ENCODE results near the gene TPK1. TPM values are rescaled to one million over a fixed set of nuclear protein-coding genes. Genes with fewer than 3 reads are reported as not detected.

TPK1 gene
- total and polyA plus RNA-seq, 2 of the 4 experiments (the other 2 are of a cell fraction) = 0.38 to 1.8 TPM

- Histone ChIP-seq H3K4me2 (ENCODE audit: low read depth, low read length) (no peak overlapping the region), H2AK5ac (ENCODE audit: low read depth, low read length) (no peak overlapping the region), H3K79me1 (ENCODE audit: low read depth in 1 of 2, low read length in 2 of 2) (no peaks in the 10 kb centered on the region), H4K91ac (ENCODE audit: insufficient read depth, low read depth, low read length) (no peak overlapping the region), H3K23ac (ENCODE audit: low read depth, low read length) (no peak overlapping the region), H2AFZ (replicated peaks; ENCODE audit: low read length, poor library complexity) (no peak overlapping the region), H2BK5ac (ENCODE audit: low read depth, low read length, poor library complexity, severe bottlenecking) (no peak overlapping the region), H3K9ac (ENCODE audit: low read depth, low read length) (no peak overlapping the region), H3K56ac (ENCODE audit: extremely low read depth, insufficient read depth, low read length) (no peak overlapping the region), H3K27me3 (ENCODE audit: control insufficient read depth, insufficient read depth, low read length) (no peaks in the 10 kb centered on the region), H2BK20ac (ENCODE audit: low read depth, low read length) (no peak overlapping the region), H3K9me3 (ENCODE audit: control insufficient read depth, insufficient read depth, low read length) (no peaks in the 10 kb centered on the region), H3K4me3 (ENCODE audit: insufficient read depth, low read depth, low read length) (no peak overlapping the region), H3K4me1 (ENCODE audit: control insufficient read depth, insufficient read depth, low read length) (no peaks in the 10 kb centered on the region), H3K18ac (ENCODE audit: low read depth, low read length) (no peak overlapping the region), H2BK120ac (ENCODE audit: low read depth, low read length) (no peak overlapping the region), H3K4ac (ENCODE audit: low read depth, low read length) (no peak overlapping the region), H4K8ac (ENCODE audit: low read depth in 2 of 2, low read length in 2 of 2) (no peak overlapping the region), H4K20me1 (ENCODE audit: insufficient read depth, low read length) (no peaks in the 10 kb centered on the region), H3K36me3 (ENCODE audit: control insufficient read depth, insufficient read depth, low read length) (no peaks in the 10 kb centered on the region), H3K27ac (ENCODE audit: insufficient read depth, low read length) (no peak overlapping the region), H3K14ac (replicated peaks; ENCODE audit: low read depth, low read length) (no peak overlapping the region), H3K9me1 (ENCODE audit: insufficient read depth, low read length) (no peaks in the 10 kb centered on the region), H2AK9ac (replicated peaks; ENCODE audit: low read depth, low read length, poor library complexity) (no peak overlapping the region), H2BK15ac (ENCODE audit: low read depth, low read length) (no peak overlapping the region), H4K5ac (ENCODE audit: low read depth, low read length) (no peak overlapping the region)
- dilution Hi-C loops (cut with HindIII; ENCODE audit: low sequenced_read_pairs, unreplicated experiment) = no loop called here
- intact Hi-C loops (cut with micrococcal nuclease) = no loop called here
- no peak for TF ChIP-seq RFX5 (IDR thresholded peaks at IDR 0.05; ENCODE audit: low read depth, low read length)
- no peak for TF ChIP-seq SMC3 (IDR thresholded peaks at IDR 0.05; ENCODE audit: low read depth, low read length)
- TF ChIP-seq BHLHE40 (IDR thresholded peaks at IDR 0.05; ENCODE audit: low read depth, low read length) = no peak
- no peak for TF ChIP-seq MAZ (IDR thresholded peaks at IDR 0.05; ENCODE audit: borderline replicate concordance, low read depth, low read length)
- no peak for TF ChIP-seq USF2 (IDR thresholded peaks at IDR 0.05; ENCODE audit: low read depth, low read length)
- TF ChIP-seq CTCF (conservative IDR thresholded peaks at IDR 0.05; ENCODE audit: low read depth, low read length) = no peak
- no peak for TF ChIP-seq CEBPB (IDR thresholded peaks at IDR 0.05; ENCODE audit: low read depth, low read length)
- POLR2A ChIA-PET (ENCODE audit: unreplicated experiment) = no interaction called here
- CTCF ChIA-PET = no interaction called here
- ATAC-seq (ENCODE audit: low read depth) (no peak), DNase-seq (no peak)
- BruUV-seq (replicated peaks) = no TSS peak
- in situ Hi-C loops (cut with MboI; ENCODE audit: low sequenced_read_pairs) = no loop called here
Measured at GRCh38 chr7:144594580-144594979, 241.3 kb downstream of the TPK1 start.
